HepG2 (cell line): ENCODE results near the gene TCEA3. TPM values are rescaled to one million over a fixed set of nuclear protein-coding genes. Genes with fewer than 3 reads are reported as not detected.
A peak's percentile ranks its signal among the peaks of the same experiment; 100 is the strongest.

Source experiments
- ASH2L ChIP-seq: fragments of 300-600, 200-600 bp; sonication (generic); IDR thresholded peaks from 2 replicates; pipeline ENCODE4 v1.7.0; 2017; ENCODE audit warnings: low read depth, mild to moderate bottlenecking, moderate library complexity, mixed read lengths, low read length; ENCODE audit not compliant: insufficient read length
- CHD4 ChIP-seq: fragments of 200-600 bp; sonication (generic); IDR thresholded peaks from 2 replicates; pipeline ENCODE4 v1.7.0; 2017; ENCODE audit warnings: mild to moderate bottlenecking, low read length, borderline replicate concordance
- CREM ChIP-seq, 2 experiments: sonication (generic) in 1 of 2; formaldehyde crosslinking in 1 of 2; IDR thresholded peaks; 2 replicates each; pipeline versions ENCODE4 v1.4.0 to v1.6.1; 2016 to 2020; ENCODE audit warnings: antibody characterized with exemption in 1 of 2, mild to moderate bottlenecking in 1 of 2, missing genetic modification reagents in 1 of 2
- DBP ChIP-seq: sonication (generic); formaldehyde crosslinking; IDR thresholded peaks from 2 replicates; pipeline ENCODE4 v1.4.0; 2020; ENCODE audit warnings: missing genetic modification reagents; ENCODE audit errors: not compliant biosample characterization
- IRF2 ChIP-seq: IDR thresholded peaks from 2 replicates; pipeline ENCODE4 v1.6.1; 2018; ENCODE audit warnings: missing genetic modification reagents, missing compliant biosample characterization
- MTA1 ChIP-seq: sonication (generic); formaldehyde crosslinking; IDR thresholded peaks from 2 replicates; pipeline ENCODE4 v1.4.0; 2020; ENCODE audit warnings: missing genetic modification reagents, mild to moderate bottlenecking, borderline replicate concordance
- POLR2AphosphoS5 ChIP-seq: IDR thresholded peaks from 2 replicates; pipeline ENCODE4 v1.6.1; 2012; ENCODE audit warnings: low read depth, low read length
- SALL2 ChIP-seq: sonication (generic); formaldehyde crosslinking; IDR thresholded peaks from 2 replicates; pipeline ENCODE4 v1.8.1; 2023; ENCODE audit warnings: mild to moderate bottlenecking, missing genetic modification reagents, inconsistent platforms
- SP1 ChIP-seq, 2 experiments: fragments of 450-650 bp in 1 of 2; sonication (generic) in 1 of 2; formaldehyde crosslinking in 1 of 2; IDR thresholded peaks; 2 replicates each; pipeline versions ENCODE4 v1.4.0 to v1.6.1; 2016 to 2020; ENCODE audit warnings: missing genetic modification reagents in 1 of 2
- THYN1 ChIP-seq: sonication (generic); formaldehyde crosslinking; IDR thresholded peaks from 2 replicates; pipeline ENCODE4 v1.8.1; 2023; ENCODE audit warnings: low read depth, mild to moderate bottlenecking, moderate library complexity, missing genetic modification reagents, borderline replicate concordance
- ZKSCAN8 ChIP-seq: IDR thresholded peaks from 2 replicates; pipeline ENCODE4 v1.6.1; 2016; ENCODE audit warnings: borderline replicate concordance, missing genetic modification reagents, missing compliant biosample characterization
- ZNF10 ChIP-seq: sonication (generic); formaldehyde crosslinking; IDR thresholded peaks from 2 replicates; pipeline ENCODE4 v1.4.0; 2020; ENCODE audit warnings: mild to moderate bottlenecking, low read depth, missing genetic modification reagents, borderline replicate concordance
- ZNF274 ChIP-seq: sonication (generic); formaldehyde crosslinking; IDR thresholded peaks from 2 replicates; pipeline ENCODE4 v1.5.1; 2020; ENCODE audit warnings: mild to moderate bottlenecking, missing genetic modification reagents
- ZNF609 ChIP-seq: sonication (generic); formaldehyde crosslinking; IDR thresholded peaks from 2 replicates; pipeline ENCODE4 v1.4.0; 2020; ENCODE audit warnings: mild to moderate bottlenecking, missing genetic modification reagents, borderline replicate concordance
- polyA plus RNA-seq, 8 experiments: library from polyadenylated mRNA; depleted of rRNA in 3 of 8; stranded (reverse) in 7 of 8; unstranded in 1 of 8; fragments of >200 nt; fragmentation: Illumina TruSeq in 4 of 8; extraction: Trizol in 4 of 8; gene quantifications; 2 replicates each; pipeline versions ENCODE4 v1.2.1 to v1.2.3, GENCODE V29; 2011 to 2016; ENCODE audit warnings: low read depth in 4 of 8, missing spikeins in 1 of 8, mixed read lengths in 1 of 8; ENCODE audit not compliant: insufficient read depth in 1 of 8
- total RNA-seq, 5 experiments: library from RNA; depleted of rRNA; stranded (reverse); fragments of >200 nt; fragmentation: Illumina TruSeq; extraction: Trizol; gene quantifications; 2 replicates each; pipeline ENCODE4 v1.2.3, GENCODE V29; 2016; ENCODE audit warnings: low read depth in 1 of 5
- TF ChIP-seq, protein P1 (sequence below): sonication (generic); formaldehyde crosslinking; IDR thresholded peaks from 2 replicates; pipeline ENCODE4 v1.5.1; 2020; ENCODE audit warnings: missing genetic modification reagents, mild to moderate bottlenecking, borderline replicate concordance
- TF ChIP-seq, protein P2 (sequence below): sonication (generic); formaldehyde crosslinking; IDR thresholded peaks from 2 replicates; pipeline ENCODE4 v1.9.0; 2022; ENCODE audit warnings: low read depth, missing genetic modification reagents

The TCEA3 gene
- total and polyA plus RNA-seq, 2 of the 13 experiments (the other 11 are each of a cell fraction or from before 2014, with no cell fraction given) = 55.5 to 84.6 TPM

DNA sequence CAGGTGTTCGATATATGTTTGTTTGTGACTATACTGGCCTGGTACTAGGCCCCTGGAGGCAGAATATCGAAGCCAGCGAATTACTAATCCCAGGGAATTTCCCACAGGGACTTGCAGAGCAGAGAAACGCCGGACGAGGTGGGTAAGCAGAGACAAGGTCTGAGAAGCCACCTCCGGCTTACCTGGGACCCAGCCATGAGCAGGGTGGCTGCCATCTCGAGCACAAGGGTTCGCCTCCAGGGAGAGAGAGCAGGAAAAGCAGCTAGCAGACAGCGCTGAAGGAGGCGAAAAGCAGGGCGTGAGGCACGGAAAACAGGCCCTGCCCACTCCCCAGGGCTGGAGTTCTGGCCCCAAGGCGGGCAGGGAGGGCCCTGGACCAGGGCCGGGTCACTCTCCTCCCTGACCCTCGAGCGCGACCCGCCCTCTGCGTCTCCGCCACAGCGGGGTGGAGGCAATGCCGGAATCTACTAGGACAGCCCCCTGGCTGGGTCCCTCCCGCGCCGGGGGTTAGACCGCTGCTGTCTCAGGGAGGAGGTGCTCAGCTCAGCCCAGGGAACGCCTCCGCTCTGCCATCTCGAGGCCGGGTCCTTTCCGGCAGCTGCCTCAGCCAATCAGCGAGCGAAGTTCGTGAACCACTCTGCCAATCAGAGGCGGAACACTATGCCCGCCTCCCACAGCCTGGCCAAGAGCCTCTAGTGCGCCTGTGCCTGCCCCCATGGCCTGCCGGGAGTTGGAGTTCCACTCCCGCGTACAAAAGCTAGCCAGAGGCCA is 56.6 kb downstream of the TCEA3 start (continued):
- TF ChIP-seq DBP (CRISPR knock-in tag) (peak; percentile 72), SP1 (IDR thresholded peaks at IDR 0.05) (no peak), SP1 (CRISPR knock-in tag; IDR thresholded peaks at IDR 0.05) (peak; percentile 38; the same call in 1 of the 2 replicates), CREM (IDR thresholded peaks at IDR 0.05) (no peak; the same call in 1 of the 2 replicates), CREM (CRISPR knock-in tag; IDR thresholded peaks at IDR 0.05) (no peak), THYN1 (CRISPR knock-in tag) (no peak), ZNF609 (0 out of 2 replicates have a peak, but pooled peaks have one; percentile 17), ZKSCAN8 (CRISPR knock-in tag) (peak; percentile 99), SALL2 (CRISPR knock-in tag) (peak; percentile 55; the same call in 1 of the 2 replicates), POLR2AphosphoS5 (peak; percentile 69), CHD4 (no peak), ZNF274 (CRISPR knock-in tag) (0 out of 2 replicates have a peak, but pooled peaks have one; percentile 30), IRF2 (CRISPR knock-in tag) (peak; percentile 62; the same call in 1 of the 2 replicates), ASH2L (no peak), ZNF10 (no peak), MTA1 (CRISPR knock-in tag) (no peak; the same call in 1 of the 2 replicates)
- TF ChIP-seq, protein P1, sequence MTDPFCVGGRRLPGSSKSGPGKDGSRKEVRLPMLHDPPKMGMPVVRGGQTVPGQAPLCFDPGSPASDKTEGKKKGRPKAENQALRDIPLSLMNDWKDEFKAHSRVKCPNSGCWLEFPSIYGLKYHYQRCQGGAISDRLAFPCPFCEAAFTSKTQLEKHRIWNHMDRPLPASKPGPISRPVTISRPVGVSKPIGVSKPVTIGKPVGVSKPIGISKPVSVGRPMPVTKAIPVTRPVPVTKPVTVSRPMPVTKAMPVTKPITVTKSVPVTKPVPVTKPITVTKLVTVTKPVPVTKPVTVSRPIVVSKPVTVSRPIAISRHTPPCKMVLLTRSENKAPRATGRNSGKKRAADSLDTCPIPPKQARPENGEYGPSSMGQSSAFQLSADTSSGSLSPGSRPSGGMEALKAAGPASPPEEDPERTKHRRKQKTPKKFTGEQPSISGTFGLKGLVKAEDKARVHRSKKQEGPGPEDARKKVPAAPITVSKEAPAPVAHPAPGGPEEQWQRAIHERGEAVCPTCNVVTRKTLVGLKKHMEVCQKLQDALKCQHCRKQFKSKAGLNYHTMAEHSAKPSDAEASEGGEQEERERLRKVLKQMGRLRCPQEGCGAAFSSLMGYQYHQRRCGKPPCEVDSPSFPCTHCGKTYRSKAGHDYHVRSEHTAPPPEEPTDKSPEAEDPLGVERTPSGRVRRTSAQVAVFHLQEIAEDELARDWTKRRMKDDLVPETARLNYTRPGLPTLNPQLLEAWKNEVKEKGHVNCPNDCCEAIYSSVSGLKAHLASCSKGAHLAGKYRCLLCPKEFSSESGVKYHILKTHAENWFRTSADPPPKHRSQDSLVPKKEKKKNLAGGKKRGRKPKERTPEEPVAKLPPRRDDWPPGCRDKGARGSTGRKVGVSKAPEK (CRISPR knock-in tag) = no peak
- TF ChIP-seq, protein P2, sequence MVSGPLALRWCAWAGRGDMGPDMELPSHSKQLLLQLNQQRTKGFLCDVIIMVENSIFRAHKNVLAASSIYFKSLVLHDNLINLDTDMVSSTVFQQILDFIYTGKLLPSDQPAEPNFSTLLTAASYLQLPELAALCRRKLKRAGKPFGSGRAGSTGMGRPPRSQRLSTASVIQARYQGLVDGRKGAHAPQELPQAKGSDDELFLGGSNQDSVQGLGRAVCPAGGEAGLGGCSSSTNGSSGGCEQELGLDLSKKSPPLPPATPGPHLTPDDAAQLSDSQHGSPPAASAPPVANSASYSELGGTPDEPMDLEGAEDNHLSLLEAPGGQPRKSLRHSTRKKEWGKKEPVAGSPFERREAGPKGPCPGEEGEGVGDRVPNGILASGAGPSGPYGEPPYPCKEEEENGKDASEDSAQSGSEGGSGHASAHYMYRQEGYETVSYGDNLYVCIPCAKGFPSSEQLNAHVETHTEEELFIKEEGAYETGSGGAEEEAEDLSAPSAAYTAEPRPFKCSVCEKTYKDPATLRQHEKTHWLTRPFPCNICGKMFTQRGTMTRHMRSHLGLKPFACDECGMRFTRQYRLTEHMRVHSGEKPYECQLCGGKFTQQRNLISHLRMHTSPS (CRISPR knock-in tag) = 0 out of 2 replicates have a peak, but pooled peaks have one; percentile 57
